ENCODE data around the gene MEIG1.
"Not testable (repeated sequence)": the region's sequence is repeated elsewhere in the genome, so short reads cannot be mapped to it uniquely, and the experiment has no call there.

The MEIG1 gene

DNA sequence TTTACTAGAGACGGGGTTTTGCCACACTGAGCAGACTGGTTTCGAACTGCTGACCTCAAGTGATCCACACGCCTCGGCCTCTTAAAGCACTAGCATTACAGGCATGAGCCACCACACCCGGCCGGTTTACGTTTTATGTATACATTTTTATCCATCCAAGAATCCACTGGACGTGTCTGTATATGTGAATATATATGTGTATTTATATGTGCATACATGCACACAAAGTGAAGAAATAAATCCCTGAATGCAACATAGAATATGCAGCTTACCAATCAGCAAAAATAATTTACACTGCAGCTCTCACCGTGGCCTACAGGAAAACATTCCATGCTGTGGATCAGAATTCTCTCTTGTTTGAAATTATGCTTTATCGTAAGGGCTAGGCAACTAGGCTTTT lies 28.6 kb upstream of the MEIG1 start:
- Histone ChIP-seq H3K9me3 (ENCODE audit: control insufficient read depth in 2 of 2, low read length in 2 of 2) (no peaks in the 10 kb centered on the region), H3K9ac (ENCODE audit: low read depth in 1 of 2, low read length in 2 of 2) (no peak overlapping the region), H3K27ac (ENCODE audit: low read depth in 2 of 2, low read length in 2 of 2) (no peak overlapping the region), H3K4me3 (ENCODE audit: low read length in 2 of 2) (no peak overlapping the region), H3K36me3 (ENCODE audit: control insufficient read depth in 2 of 2, insufficient read depth in 2 of 2, low read length in 2 of 2) (peaks cover 45 to 54% of the 10 kb centered on the region in 2 donors), H3K27me3 (ENCODE audit: control insufficient read depth in 2 of 2, insufficient read depth in 2 of 2, low read length in 2 of 2) (no peaks in the 10 kb centered on the region), H3K4me1 (ENCODE audit: control insufficient read depth in 2 of 2, insufficient read depth in 2 of 2, low read length in 2 of 2) (no peaks in the 10 kb centered on the region)

GRCh38 chr10:14936584-14936983 lies 22.6 kb upstream of the MEIG1 start:
- H3K27me3 ChIP-seq (ENCODE audit: control insufficient read depth in 2 of 2, insufficient read depth in 2 of 2, low read length in 2 of 2): no peaks in the 10 kb centered on the region
- H3K36me3 ChIP-seq (ENCODE audit: control insufficient read depth in 2 of 2, insufficient read depth in 2 of 2, low read length in 2 of 2): peaks cover 16 to 35% of the 10 kb centered on the region in 2 donors
- H3K4me1 ChIP-seq (ENCODE audit: control insufficient read depth in 2 of 2, insufficient read depth in 2 of 2, low read length in 2 of 2): no peaks in the 10 kb centered on the region
- H3K4me3 ChIP-seq (ENCODE audit: low read length in 2 of 2): no peak overlapping the region
- H3K9me3 ChIP-seq (ENCODE audit: control insufficient read depth in 2 of 2, low read length in 2 of 2): no peaks in the 10 kb centered on the region
- H3K27ac ChIP-seq (ENCODE audit: low read depth in 2 of 2, low read length in 2 of 2): no peak overlapping the region
- no peak overlapping the region for H3K9ac ChIP-seq (ENCODE audit: low read depth in 1 of 2, low read length in 2 of 2)

DNA sequence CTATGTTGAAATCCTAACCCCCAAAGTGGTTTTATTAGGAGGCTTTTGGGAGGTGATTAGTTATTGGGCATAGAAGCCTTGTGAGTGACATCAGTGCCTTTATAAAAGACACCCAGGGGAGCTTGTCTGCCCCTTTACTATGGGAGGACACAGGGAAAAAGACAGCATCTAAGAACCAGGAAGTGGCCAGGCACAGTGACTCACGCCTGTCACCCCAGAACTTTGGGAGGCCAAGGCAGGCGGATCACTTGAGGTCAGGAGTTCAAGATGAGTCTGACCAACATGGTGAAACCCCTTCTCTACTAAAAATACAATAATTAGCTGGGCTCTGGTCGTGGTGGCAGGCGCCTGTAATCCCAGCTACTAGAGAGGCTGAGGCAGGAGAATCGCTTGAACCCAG lies 20.2 kb upstream of the MEIG1 start:
- H3K4me3 ChIP-seq (ENCODE audit: low read length in 2 of 2); H3K9ac ChIP-seq (ENCODE audit: low read depth in 1 of 2, low read length in 2 of 2); H3K9me3 ChIP-seq (ENCODE audit: control insufficient read depth in 2 of 2, low read length in 2 of 2); H3K4me1 ChIP-seq (ENCODE audit: control insufficient read depth in 2 of 2, insufficient read depth in 2 of 2, low read length in 2 of 2); H3K27ac ChIP-seq (ENCODE audit: low read depth in 2 of 2, low read length in 2 of 2); H3K27me3 ChIP-seq (ENCODE audit: control insufficient read depth in 2 of 2, insufficient read depth in 2 of 2, low read length in 2 of 2): not testable (repeated sequence)
- H3K36me3 ChIP-seq (ENCODE audit: control insufficient read depth in 2 of 2, insufficient read depth in 2 of 2, low read length in 2 of 2): peaks cover 6 to 27% of the 10 kb centered on the region in 2 donors

DNA sequence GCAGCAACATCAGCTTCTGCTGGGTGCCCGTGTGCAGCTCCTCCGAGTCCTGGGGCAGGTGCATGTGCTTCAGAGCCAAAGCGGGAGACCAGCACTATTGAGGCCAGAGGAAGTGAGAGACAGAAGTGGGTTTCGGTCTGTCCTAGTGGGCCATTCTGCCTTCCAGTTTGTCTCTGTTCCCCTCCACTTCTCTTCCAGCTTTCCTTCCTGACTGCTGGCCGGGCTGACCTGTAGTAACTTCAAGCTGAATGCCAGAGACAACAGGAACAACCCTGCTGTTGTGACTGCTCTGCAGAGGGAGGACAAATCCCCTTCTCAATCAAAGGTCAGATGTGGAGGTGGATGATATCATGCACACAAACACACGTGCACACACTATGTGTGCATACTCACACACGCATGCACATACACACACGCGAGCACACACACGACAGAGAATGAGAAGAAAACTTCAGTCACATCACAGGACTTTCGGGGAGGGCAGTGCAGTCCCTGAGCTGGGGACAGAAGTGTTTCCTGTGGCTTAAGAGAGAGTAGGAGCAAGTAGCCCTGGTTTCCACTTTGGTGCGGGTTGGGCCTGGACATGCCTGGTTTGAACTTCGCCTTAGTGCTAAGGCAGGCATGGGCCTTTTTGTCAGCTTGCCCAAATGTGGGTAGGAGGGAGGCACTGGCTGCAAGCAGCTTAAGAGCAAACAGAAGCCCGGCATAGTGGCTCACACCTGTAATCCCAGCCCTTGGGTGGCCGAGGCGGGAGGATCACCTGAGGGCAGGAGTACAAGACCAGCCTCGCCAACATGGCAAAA lies 16.8 kb upstream of the MEIG1 start:
- Histone ChIP-seq H3K27ac (ENCODE audit: low read depth in 2 of 2, low read length in 2 of 2) (peak overlapping the region in 1 of 2 donors; percentile 11), H3K36me3 (ENCODE audit: control insufficient read depth in 2 of 2, insufficient read depth in 2 of 2, low read length in 2 of 2) (peaks cover 7 to 24% of the 10 kb centered on the region in 2 donors)
- not testable (repeated sequence) for H3K9me3 ChIP-seq (ENCODE audit: control insufficient read depth in 2 of 2, low read length in 2 of 2); H3K9ac ChIP-seq (ENCODE audit: low read depth in 1 of 2, low read length in 2 of 2); H3K4me3 ChIP-seq (ENCODE audit: low read length in 2 of 2); H3K27me3 ChIP-seq (ENCODE audit: control insufficient read depth in 2 of 2, insufficient read depth in 2 of 2, low read length in 2 of 2); H3K4me1 ChIP-seq (ENCODE audit: control insufficient read depth in 2 of 2, insufficient read depth in 2 of 2, low read length in 2 of 2)

DNA sequence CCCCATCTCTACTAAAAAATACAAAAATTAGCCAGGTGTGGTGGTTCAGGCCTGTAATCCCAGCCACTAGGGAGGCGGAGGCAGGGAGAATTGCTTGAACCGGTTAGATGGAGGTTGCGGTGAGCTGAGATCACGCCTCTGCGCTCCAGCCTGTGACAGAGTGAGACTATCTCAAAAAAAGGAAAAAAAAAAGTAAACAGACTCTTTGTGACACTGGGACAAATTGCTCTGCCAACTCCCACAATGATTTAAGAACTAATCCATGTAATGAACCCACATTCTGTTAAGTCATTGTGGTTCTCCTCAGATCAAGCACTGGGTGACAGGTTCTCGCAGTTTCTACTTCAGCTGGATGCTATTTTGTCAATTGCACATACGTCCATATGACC lies 16.2 kb upstream of the MEIG1 start:
- H3K27ac ChIP-seq (ENCODE audit: low read depth in 2 of 2, low read length in 2 of 2); H3K9me3 ChIP-seq (ENCODE audit: control insufficient read depth in 2 of 2, low read length in 2 of 2); H3K4me3 ChIP-seq (ENCODE audit: low read length in 2 of 2); H3K9ac ChIP-seq (ENCODE audit: low read depth in 1 of 2, low read length in 2 of 2); H3K4me1 ChIP-seq (ENCODE audit: control insufficient read depth in 2 of 2, insufficient read depth in 2 of 2, low read length in 2 of 2); H3K27me3 ChIP-seq (ENCODE audit: control insufficient read depth in 2 of 2, insufficient read depth in 2 of 2, low read length in 2 of 2): not testable (repeated sequence)
- H3K36me3 ChIP-seq (ENCODE audit: control insufficient read depth in 2 of 2, insufficient read depth in 2 of 2, low read length in 2 of 2): peaks cover 7 to 27% of the 10 kb centered on the region in 2 donors

DNA sequence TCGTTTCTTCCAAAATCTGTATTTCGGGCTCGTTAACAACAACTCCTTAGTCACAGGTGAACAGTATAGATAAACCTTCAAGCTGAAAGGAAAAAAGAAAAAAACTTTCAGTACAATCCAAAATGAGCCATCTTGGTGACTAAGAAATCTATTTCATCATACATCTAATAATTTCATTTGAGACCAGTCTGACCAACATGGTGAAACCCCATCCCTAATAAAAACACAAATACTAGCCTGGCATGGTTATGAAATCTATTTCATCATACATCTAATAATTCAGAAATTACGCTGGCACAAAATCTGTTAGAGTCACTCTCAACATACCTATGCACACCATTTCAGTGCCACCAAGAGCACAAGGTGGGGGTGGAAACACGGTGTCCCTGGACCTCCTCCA lies 14.1 kb upstream of the MEIG1 start:
- H3K9ac ChIP-seq (ENCODE audit: low read depth in 1 of 2, low read length in 2 of 2): no peak overlapping the region
- H3K27ac ChIP-seq (ENCODE audit: low read depth in 2 of 2, low read length in 2 of 2): no peak overlapping the region
- no peak overlapping the region for H3K4me3 ChIP-seq (ENCODE audit: low read length in 2 of 2)
- H3K27me3 ChIP-seq (ENCODE audit: control insufficient read depth in 2 of 2, insufficient read depth in 2 of 2, low read length in 2 of 2): no peaks in the 10 kb centered on the region
- H3K9me3 ChIP-seq (ENCODE audit: control insufficient read depth in 2 of 2, low read length in 2 of 2): no peaks in the 10 kb centered on the region
- no peaks in the 10 kb centered on the region for H3K4me1 ChIP-seq (ENCODE audit: control insufficient read depth in 2 of 2, insufficient read depth in 2 of 2, low read length in 2 of 2)
- H3K36me3 ChIP-seq (ENCODE audit: control insufficient read depth in 2 of 2, insufficient read depth in 2 of 2, low read length in 2 of 2): peaks cover 14 to 29% of the 10 kb centered on the region in 2 donors

DNA sequence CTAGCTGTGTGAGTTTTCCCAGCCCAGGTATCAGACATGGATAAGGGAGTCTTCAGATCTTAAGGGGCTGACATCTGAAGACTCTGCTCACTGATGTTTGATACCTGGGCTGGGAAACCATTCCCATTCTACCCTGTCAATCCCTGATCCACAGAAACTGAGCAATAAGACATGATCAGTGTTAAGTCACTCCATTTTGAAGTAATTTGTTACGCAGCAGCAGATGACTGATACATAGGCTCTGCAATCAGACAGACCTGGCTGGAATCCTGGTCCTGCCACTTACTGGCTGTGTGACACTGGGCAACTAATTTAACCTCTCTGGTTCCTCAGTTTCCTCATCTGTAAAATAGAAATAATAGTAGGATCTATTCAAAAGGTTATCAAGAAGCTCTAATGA lies 11.9 kb upstream of the MEIG1 start:
- Histone ChIP-seq H3K27ac (ENCODE audit: low read depth in 2 of 2, low read length in 2 of 2) (no peak overlapping the region), H3K27me3 (ENCODE audit: control insufficient read depth in 2 of 2, insufficient read depth in 2 of 2, low read length in 2 of 2) (no peaks in the 10 kb centered on the region), H3K36me3 (ENCODE audit: control insufficient read depth in 2 of 2, insufficient read depth in 2 of 2, low read length in 2 of 2) (peaks cover 14 to 29% of the 10 kb centered on the region in 2 donors), H3K4me1 (ENCODE audit: control insufficient read depth in 2 of 2, insufficient read depth in 2 of 2, low read length in 2 of 2) (peaks cover 0 to 3% of the 10 kb centered on the region in 2 donors), H3K4me3 (ENCODE audit: low read length in 2 of 2) (no peak overlapping the region), H3K9ac (ENCODE audit: low read depth in 1 of 2, low read length in 2 of 2) (no peak overlapping the region), H3K9me3 (ENCODE audit: control insufficient read depth in 2 of 2, low read length in 2 of 2) (no peaks in the 10 kb centered on the region)

DNA sequence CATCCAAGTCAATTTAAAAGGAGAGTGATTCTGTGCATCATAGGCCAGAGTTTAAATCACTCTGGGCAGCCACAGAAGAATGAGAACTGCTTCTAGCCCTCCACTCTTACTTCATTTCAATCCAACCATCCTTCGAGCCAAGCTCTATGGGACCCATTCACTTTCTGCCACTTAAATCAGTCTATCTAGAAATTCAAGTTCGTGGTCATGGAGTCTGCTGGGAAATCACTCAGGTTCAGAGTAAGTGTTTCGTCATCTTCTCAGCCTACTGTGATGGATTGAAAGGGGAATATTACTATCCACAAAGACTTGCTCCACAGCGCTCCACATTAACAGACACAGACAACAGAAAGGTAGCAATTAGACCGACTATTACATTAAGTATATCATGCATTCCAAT lies 9.9 kb upstream of the MEIG1 start:
- Histone ChIP-seq H3K27me3 (ENCODE audit: control insufficient read depth in 2 of 2, insufficient read depth in 2 of 2, low read length in 2 of 2) (no peaks in the 10 kb centered on the region), H3K4me1 (ENCODE audit: control insufficient read depth in 2 of 2, insufficient read depth in 2 of 2, low read length in 2 of 2) (peaks cover 8 to 11% of the 10 kb centered on the region in 2 donors), H3K4me3 (ENCODE audit: low read length in 2 of 2) (no peak overlapping the region)

GRCh38 chr10:14952851-14953423 lies 6.3 kb upstream of the MEIG1 start:
- Histone ChIP-seq H3K36me3 (ENCODE audit: control insufficient read depth in 2 of 2, insufficient read depth in 2 of 2, low read length in 2 of 2) (peaks cover 4 to 7% of the 10 kb centered on the region in 2 donors), H3K4me3 (ENCODE audit: low read length in 2 of 2) (peak overlapping the region; percentile 89 to 91), H3K4me1 (ENCODE audit: control insufficient read depth in 2 of 2, insufficient read depth in 2 of 2, low read length in 2 of 2) (peaks cover 8 to 11% of the 10 kb centered on the region in 2 donors), H3K9ac (ENCODE audit: low read depth in 1 of 2, low read length in 2 of 2) (peak overlapping the region; percentile 72 to 83), H3K27ac (ENCODE audit: low read depth in 2 of 2, low read length in 2 of 2) (peak overlapping the region in 1 of 2 donors; percentile 88), H3K27me3 (ENCODE audit: control insufficient read depth in 2 of 2, insufficient read depth in 2 of 2, low read length in 2 of 2) (no peaks in the 10 kb centered on the region), H3K9me3 (ENCODE audit: control insufficient read depth in 2 of 2, low read length in 2 of 2) (no peaks in the 10 kb centered on the region)

More for the DNA sequence above, 9.9 kb upstream of the MEIG1 start:
- peaks cover 8 to 17% of the 10 kb centered on the region in 2 donors for H3K36me3 ChIP-seq (ENCODE audit: control insufficient read depth in 2 of 2, insufficient read depth in 2 of 2, low read length in 2 of 2)
- H3K9me3 ChIP-seq (ENCODE audit: control insufficient read depth in 2 of 2, low read length in 2 of 2): no peaks in the 10 kb centered on the region
- H3K9ac ChIP-seq (ENCODE audit: low read depth in 1 of 2, low read length in 2 of 2): no peak overlapping the region
- H3K27ac ChIP-seq (ENCODE audit: low read depth in 2 of 2, low read length in 2 of 2): no peak overlapping the region

- peaks cover 8 to 11% of the 10 kb centered on the region in 2 donors for H3K4me1 ChIP-seq (ENCODE audit: control insufficient read depth in 2 of 2, insufficient read depth in 2 of 2, low read length in 2 of 2)
- H3K27ac ChIP-seq (ENCODE audit: low read depth in 2 of 2, low read length in 2 of 2): peak overlapping the region; percentile 88 to 90
- H3K4me3 ChIP-seq (ENCODE audit: low read length in 2 of 2): peak overlapping the region; percentile 89 to 91
- H3K27me3 ChIP-seq (ENCODE audit: control insufficient read depth in 2 of 2, insufficient read depth in 2 of 2, low read length in 2 of 2): no peaks in the 10 kb centered on the region
- peaks cover 0 to 7% of the 10 kb centered on the region in 2 donors for H3K36me3 ChIP-seq (ENCODE audit: control insufficient read depth in 2 of 2, insufficient read depth in 2 of 2, low read length in 2 of 2)
- H3K9me3 ChIP-seq (ENCODE audit: control insufficient read depth in 2 of 2, low read length in 2 of 2): no peaks in the 10 kb centered on the region
- H3K9ac ChIP-seq (ENCODE audit: low read depth in 1 of 2, low read length in 2 of 2): peak overlapping the region; percentile 72 to 83
Observed at GRCh38 chr10:14953424-14954000, 5.7 kb upstream of the MEIG1 start.

Data from mucosa of rectum (tissue), 2 donors.